Neural cell (in vitro differentiated cells): ENCODE results near the gene NCS1. TPM values are rescaled to one million over a fixed set of nuclear protein-coding genes. Genes with fewer than 3 reads are reported as not detected.

Experiments used
- H2AFZ ChIP-seq: fragments of 200-600, 300-800 bp; sonication (generic), shearing (Covaris generic); 2 replicates; pipeline ENCODE4 v1.6.0; 2014; ENCODE audit warnings: low read depth, mild to moderate bottlenecking, antibody characterized with exemption, low read length, moderate library complexity
- H3F3A ChIP-seq: fragments of 200-600 bp; shearing (Covaris generic); 2 replicates; pipeline ENCODE4 v1.6.1; 2016; ENCODE audit warnings: mild to moderate bottlenecking, moderate library complexity, mixed read lengths, antibody characterized with exemption, low read length; ENCODE audit not compliant: insufficient read depth, poor library complexity, severe bottlenecking
- H3K27ac ChIP-seq: fragments of 200-600, 300-800 bp; sonication (generic), shearing (Covaris generic); 2 replicates; pipeline ENCODE4 v1.5.1; 2014; ENCODE audit warnings: mild to moderate bottlenecking, low read length, moderate library complexity
- H3K27me3 ChIP-seq: fragments of 300-800, 200-600 bp; sonication (generic), shearing (Covaris generic); 2 replicates; pipeline ENCODE4 v1.6.0; 2014; ENCODE audit warnings: mild to moderate bottlenecking, low read depth, low read length, moderate library complexity; ENCODE audit not compliant: insufficient read depth
- H3K36me3 ChIP-seq: fragments of 300-800, 200-600 bp; sonication (generic), shearing (Covaris generic); 2 replicates; pipeline ENCODE4 v1.5.1; 2014; ENCODE audit warnings: mild to moderate bottlenecking, antibody characterized with exemption, low read length, moderate library complexity; ENCODE audit not compliant: insufficient read depth
- H3K4me2 ChIP-seq: fragments of 300-800, 200-600 bp; sonication (generic), shearing (Covaris generic); 2 replicates; pipeline ENCODE4 v1.6.0; 2014; ENCODE audit warnings: mild to moderate bottlenecking, low read length
- H3K4me3 ChIP-seq: fragments of 300-800, 200-600 bp; sonication (generic), shearing (Covaris generic); 2 replicates; pipeline ENCODE4 v1.5.1; 2014; ENCODE audit warnings: mild to moderate bottlenecking, low read length, moderate library complexity
- H3K79me2 ChIP-seq: fragments of 200-600 bp; shearing (Covaris generic); replicated peaks from 2 replicates; pipeline ENCODE4 v1.6.0; 2014; ENCODE audit warnings: mild to moderate bottlenecking, low read length, moderate library complexity; ENCODE audit not compliant: insufficient read depth
- H3K9ac ChIP-seq: fragments of 300-800, 200-600 bp; sonication (generic), shearing (Covaris generic); 2 replicates; pipeline ENCODE4 v1.6.1; 2016; ENCODE audit warnings: mild to moderate bottlenecking, low read length, mixed read lengths
- H3K9me2 ChIP-seq: fragments of 200-600 bp; shearing (Covaris generic); 2 replicates; pipeline ENCODE4 v1.6.1; 2016; ENCODE audit warnings: mild to moderate bottlenecking, low read length, mixed read lengths; ENCODE audit not compliant: insufficient read depth
- H3K9me3 ChIP-seq: fragments of 200-600, 300-800 bp; sonication (generic), shearing (Covaris generic); 2 replicates; pipeline ENCODE4 v1.6.1; 2016; ENCODE audit warnings: mild to moderate bottlenecking, mixed run types, low read length, moderate library complexity, mixed read lengths
- H4K20me1 ChIP-seq: fragments of 200-600 bp; shearing (Covaris generic); 2 replicates; pipeline ENCODE4 v1.6.1; 2016; ENCODE audit warnings: mild to moderate bottlenecking, mixed run types; ENCODE audit not compliant: insufficient read depth
- CTCF ChIP-seq: fragments of 450-650 bp; IDR thresholded peaks from 2 replicates; pipeline ENCODE4 v1.5.1; 2014; ENCODE audit warnings: antibody characterized with exemption, mild to moderate bottlenecking, moderate library complexity; ENCODE audit not compliant: poor library complexity, severe bottlenecking
- EP300 ChIP-seq: fragments of 450-650 bp; conservative IDR thresholded peaks from 2 replicates; pipeline ENCODE4 v1.6.1; 2014; ENCODE audit warnings: antibody characterized with exemption, mild to moderate bottlenecking, moderate library complexity; ENCODE audit not compliant: poor library complexity, severe bottlenecking
- EZH2 ChIP-seq: fragments of 200-600, 300-800 bp; shearing (Covaris generic), sonication (generic); IDR thresholded peaks from 2 replicates; pipeline ENCODE4 v1.6.1; 2014; ENCODE audit warnings: antibody characterized with exemption, low read length, borderline replicate concordance, mild to moderate bottlenecking; ENCODE audit not compliant: insufficient read depth, poor library complexity, severe bottlenecking
- POLR2AphosphoS5 ChIP-seq: IDR thresholded peaks from 2 replicates; pipeline ENCODE4 v1.6.1; 2012
- RAD21 ChIP-seq: fragments of 450-650 bp; conservative IDR thresholded peaks from 2 replicates; pipeline ENCODE4 v1.6.1; 2014; ENCODE audit warnings: antibody characterized with exemption, mild to moderate bottlenecking, moderate library complexity
- REST ChIP-seq: IDR thresholded peaks from 2 replicates; pipeline ENCODE4 v1.6.1; 2012; ENCODE audit warnings: borderline replicate concordance
- SMC3 ChIP-seq: fragments of 450-650 bp; conservative IDR thresholded peaks from 2 replicates; pipeline ENCODE4 v1.6.1; 2014; ENCODE audit warnings: antibody characterized with exemption, mild to moderate bottlenecking, moderate library complexity; ENCODE audit not compliant: poor library complexity
- TAF1 ChIP-seq: IDR thresholded peaks from 2 replicates; pipeline ENCODE4 v1.6.1; 2012; ENCODE audit warnings: low read depth
- polyA plus RNA-seq: library from polyadenylated mRNA; depleted of rRNA; stranded (reverse); fragments of >200 nt; gene quantifications from 2 replicates; pipeline ENCODE4 v1.2.3, GENCODE V29; 2014

The NCS1 gene
- polyA plus RNA-seq, 1 donor from 2014 or later = 73.3 TPM

GRCh38 chr9:130263601-130264413 lies 91.6 kb downstream of the NCS1 start:
- H3K27me3 ChIP-seq = peaks cover 44% of the 10 kb centered on the region
- H3K79me2 ChIP-seq = no peaks in the 10 kb centered on the region

More at GRCh38 chr9:130263601-130264413, 91.6 kb downstream of the NCS1 start:
- Histone ChIP-seq H3F3A (no peaks in the 10 kb centered on the region), H3K9ac (no peak overlapping the region), H3K4me3 (no peak overlapping the region), H3K9me2 (no peaks in the 10 kb centered on the region), H2AFZ (no peak overlapping the region), H3K36me3 (no peaks in the 10 kb centered on the region), H4K20me1 (no peaks in the 10 kb centered on the region), H3K4me2 (no peak overlapping the region), H3K27ac (no peak overlapping the region), H3K9me3 (no peaks in the 10 kb centered on the region)
- no peak for TF ChIP-seq POLR2AphosphoS5
- TF ChIP-seq EP300 = no peak
- TF ChIP-seq CTCF = no peak
- TF ChIP-seq EZH2 = no peak
- no peak for TF ChIP-seq TAF1
- no peak for TF ChIP-seq RAD21
- TF ChIP-seq SMC3 = no peak
- no peak for TF ChIP-seq REST
